ENCODE data around the gene CHID1. TPM values are rescaled to one million over a fixed set of nuclear protein-coding genes. Genes with fewer than 3 reads are reported as not detected.

The CHID1 gene
- total RNA-seq, 1 donor from 2014 or later, result 74.6 TPM

GRCh38 chr11:819943-820649 lies 90.5 kb downstream of the CHID1 start:
- peaks cover 1% of the 10 kb centered on the region for H3K27me3 Mint-ChIP-seq (ENCODE audit: low read depth, unreplicated experiment)
- Histone ChIP-seq H3K9me3 (ENCODE audit: insufficient read depth, low read depth, low read length) (no peaks in the 10 kb centered on the region), H3K4me3 (ENCODE audit: insufficient read depth, low read depth, low read length) (peak overlapping the region; percentile 76), H2AFZ (ENCODE audit: low read depth, low read length) (peak overlapping the region; percentile 71), H3K36me3 (ENCODE audit: insufficient read depth, low read length) (no peaks in the 10 kb centered on the region), H3K27ac (ENCODE audit: low read depth, low read length) (peak overlapping the region; percentile 83), H3K79me2 (ENCODE audit: insufficient read depth, low read length) (peaks cover 27% of the 10 kb centered on the region), H3K4me1 (ENCODE audit: insufficient read depth, low read length) (peaks cover 24% of the 10 kb centered on the region), H3K4me2 (ENCODE audit: low read length) (peak overlapping the region; percentile 98), H4K20me1 (ENCODE audit: insufficient read depth, low read length) (peaks cover 35% of the 10 kb centered on the region), H3K27me3 (ENCODE audit: insufficient read depth, low read length) (no peaks in the 10 kb centered on the region), H3K9ac (ENCODE audit: low read length) (peak overlapping the region; percentile 89)
- FAIRE-seq, result no peak
- H3K36me3 Mint-ChIP-seq (ENCODE audit: low read depth, unreplicated experiment), result peaks cover 3% of the 10 kb centered on the region
- no peaks in the 10 kb centered on the region for H3K9me3 Mint-ChIP-seq (ENCODE audit: unreplicated experiment)
- peak; percentile 51 for DNase-seq (ENCODE audit: low read depth)
- H3K4me1 Mint-ChIP-seq (ENCODE audit: low read depth, unreplicated experiment), result peaks cover 5% of the 10 kb centered on the region
- no peak for TF ChIP-seq EZH2 (IDR thresholded peaks at IDR 0.05; ENCODE audit: insufficient read depth, low read length)
- TF ChIP-seq, protein P1, sequence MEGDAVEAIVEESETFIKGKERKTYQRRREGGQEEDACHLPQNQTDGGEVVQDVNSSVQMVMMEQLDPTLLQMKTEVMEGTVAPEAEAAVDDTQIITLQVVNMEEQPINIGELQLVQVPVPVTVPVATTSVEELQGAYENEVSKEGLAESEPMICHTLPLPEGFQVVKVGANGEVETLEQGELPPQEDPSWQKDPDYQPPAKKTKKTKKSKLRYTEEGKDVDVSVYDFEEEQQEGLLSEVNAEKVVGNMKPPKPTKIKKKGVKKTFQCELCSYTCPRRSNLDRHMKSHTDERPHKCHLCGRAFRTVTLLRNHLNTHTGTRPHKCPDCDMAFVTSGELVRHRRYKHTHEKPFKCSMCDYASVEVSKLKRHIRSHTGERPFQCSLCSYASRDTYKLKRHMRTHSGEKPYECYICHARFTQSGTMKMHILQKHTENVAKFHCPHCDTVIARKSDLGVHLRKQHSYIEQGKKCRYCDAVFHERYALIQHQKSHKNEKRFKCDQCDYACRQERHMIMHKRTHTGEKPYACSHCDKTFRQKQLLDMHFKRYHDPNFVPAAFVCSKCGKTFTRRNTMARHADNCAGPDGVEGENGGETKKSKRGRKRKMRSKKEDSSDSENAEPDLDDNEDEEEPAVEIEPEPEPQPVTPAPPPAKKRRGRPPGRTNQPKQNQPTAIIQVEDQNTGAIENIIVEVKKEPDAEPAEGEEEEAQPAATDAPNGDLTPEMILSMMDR (IDR thresholded peaks at IDR 0.05; ENCODE audit: insufficient read depth, low read depth, low read length), result no peak
- peak overlapping the region; percentile 87 for H3K4me3 Mint-ChIP-seq (ENCODE audit: unreplicated experiment)
- H3K27ac Mint-ChIP-seq (ENCODE audit: unreplicated experiment), result peak overlapping the region; percentile 62

- Histone ChIP-seq H3K4me2 (ENCODE audit: low read length) (peak overlapping the region; percentile 98), H3K27me3 (ENCODE audit: insufficient read depth, low read length) (no peaks in the 10 kb centered on the region), H3K79me2 (ENCODE audit: insufficient read depth, low read length) (peaks cover 27% of the 10 kb centered on the region), H3K9me3 (ENCODE audit: insufficient read depth, low read depth, low read length) (no peaks in the 10 kb centered on the region), H2AFZ (ENCODE audit: low read depth, low read length) (peak overlapping the region; percentile 73), H3K4me1 (ENCODE audit: insufficient read depth, low read length) (peaks cover 24% of the 10 kb centered on the region), H4K20me1 (ENCODE audit: insufficient read depth, low read length) (peaks cover 29% of the 10 kb centered on the region), H3K4me3 (ENCODE audit: insufficient read depth, low read depth, low read length) (peak overlapping the region; percentile 76), H3K9ac (ENCODE audit: low read length) (peak overlapping the region; percentile 89), H3K27ac (ENCODE audit: low read depth, low read length) (peak overlapping the region; percentile 83), H3K36me3 (ENCODE audit: insufficient read depth, low read length) (no peaks in the 10 kb centered on the region)
- no peaks in the 10 kb centered on the region for H3K9me3 Mint-ChIP-seq (ENCODE audit: unreplicated experiment)
- peaks cover 5% of the 10 kb centered on the region for H3K4me1 Mint-ChIP-seq (ENCODE audit: low read depth, unreplicated experiment)
- H3K27me3 Mint-ChIP-seq (ENCODE audit: low read depth, unreplicated experiment), result no peaks in the 10 kb centered on the region
- FAIRE-seq, result no peak
- H3K27ac Mint-ChIP-seq (ENCODE audit: unreplicated experiment), result no peak overlapping the region
- H3K4me3 Mint-ChIP-seq (ENCODE audit: unreplicated experiment), result peak overlapping the region; percentile 87
- peak; percentile 47 for DNase-seq (ENCODE audit: low read depth)
- peaks cover 1% of the 10 kb centered on the region for H3K36me3 Mint-ChIP-seq (ENCODE audit: low read depth, unreplicated experiment)
- no peak for TF ChIP-seq EZH2 (IDR thresholded peaks at IDR 0.05; ENCODE audit: insufficient read depth, low read length)
- TF ChIP-seq, protein P1 (IDR thresholded peaks at IDR 0.05; ENCODE audit: insufficient read depth, low read depth, low read length), result no peak
These were observed 91.3 kb downstream of the CHID1 start for GRCh38 chr11:819129-819931.

All from astrocyte (in vitro differentiated cells and primary cell).